ENCODE results near the gene CEND1.

CEND1 gene

GRCh38 chr11:827897-828192 is 38.0 kb upstream of the CEND1 start, which contains the start of gene CRACR2B:
CRACR2B (plus strand) TSS chr11:827919; CDS start chr11:828608, 689 bp downstream.
- no peak for DNase-seq (ENCODE audit: extremely low read depth in 1 of 2, low read depth in 1 of 2)

- no peak for DNase-seq (ENCODE audit: extremely low read depth in 1 of 2, low read depth in 1 of 2)
Measured at GRCh38 chr11:827146-827896, 37.4 kb upstream of the CEND1 start.

- DNase-seq (ENCODE audit: extremely low read depth in 1 of 2, low read depth in 1 of 2), result no peak
Measured at GRCh38 chr11:826836-827145, 36.9 kb upstream of the CEND1 start.

GRCh38 chr11:826227-826621 is 36.3 kb upstream of the CEND1 start:
- DNase-seq (ENCODE audit: extremely low read depth in 1 of 2, low read depth in 1 of 2), result no peak

GRCh38 chr11:825366-826226 is 35.7 kb upstream of the CEND1 start:
- DNase-seq (ENCODE audit: extremely low read depth in 1 of 2, low read depth in 1 of 2), result no peak

- DNase-seq (ENCODE audit: extremely low read depth in 1 of 2, low read depth in 1 of 2), result no peak
Measured at GRCh38 chr11:824942-825341, 35.1 kb upstream of the CEND1 start.

- no peak for DNase-seq (ENCODE audit: extremely low read depth in 1 of 2, low read depth in 1 of 2)
Measured at GRCh38 chr11:824292-824880, 34.5 kb upstream of the CEND1 start.

- no peak for DNase-seq (ENCODE audit: extremely low read depth in 1 of 2, low read depth in 1 of 2)
Measured at GRCh38 chr11:823441-824291, 33.8 kb upstream of the CEND1 start.

- DNase-seq (ENCODE audit: extremely low read depth in 1 of 2, low read depth in 1 of 2), result no peak
Measured at GRCh38 chr11:821512-822371, 31.9 kb upstream of the CEND1 start.

GRCh38 chr11:820655-821511 is 31.0 kb upstream of the CEND1 start:
- DNase-seq (ENCODE audit: extremely low read depth in 1 of 2, low read depth in 1 of 2), result no peak

- DNase-seq (ENCODE audit: extremely low read depth in 1 of 2, low read depth in 1 of 2), result peak; percentile 85 to 90
Measured at GRCh38 chr11:819943-820649, 30.2 kb upstream of the CEND1 start.

- DNase-seq (ENCODE audit: extremely low read depth in 1 of 2, low read depth in 1 of 2), result peak; percentile 79 to 82
Measured at GRCh38 chr11:819129-819931, 29.4 kb upstream of the CEND1 start.

GRCh38 chr11:818396-819128 is 28.7 kb upstream of the CEND1 start, which contains the start of gene PNPLA2:
PNPLA2 (plus strand) TSS chr11:818914; CDS start chr11:819719, 805 bp downstream.
- no peak for DNase-seq (ENCODE audit: extremely low read depth in 1 of 2, low read depth in 1 of 2)

GRCh38 chr11:816433-816779 is 26.5 kb upstream of the CEND1 start:
- DNase-seq (ENCODE audit: extremely low read depth in 1 of 2, low read depth in 1 of 2), result no peak

- no peak for DNase-seq (ENCODE audit: extremely low read depth in 1 of 2, low read depth in 1 of 2)
Measured at GRCh38 chr11:815675-816432, 26.0 kb upstream of the CEND1 start.

- no peak for DNase-seq (ENCODE audit: extremely low read depth in 1 of 2, low read depth in 1 of 2)
Measured at GRCh38 chr11:813456-814096, 23.7 kb upstream of the CEND1 start.

Data from stimulated activated CD8-positive, alpha-beta memory T cell treated with anti-CD3 and anti-CD28 coated beads, Interleukin-7, amount 100 ng/mL, for 48 hours (primary cell).